Caco-2 (cell line): Measurements from ENCODE around the gene CC2D2A. TPM values are rescaled to one million over a fixed set of nuclear protein-coding genes. Genes with fewer than 3 reads are reported as not detected.

Source experiments
- BruUV-seq: library from RNA; stranded (reverse); fragments of 400-500 nt; replicated peaks from 2 replicates; lab custom pipeline; 2021; lab: Mats Ljungman, UMichigan
- CTCF ChIA-PET: fragments of 300-600 bp; sonication (Branson Sonifier 250); formaldehyde crosslinking; loops from one replicate; lab custom pipeline; 2022; ENCODE audit warnings: antibody characterized with exemption; lab: Charles Lee
- POLR2A ChIA-PET: fragments of 300-600 bp; sonication (Branson Sonifier 250); formaldehyde crosslinking; loops from one replicate; lab custom pipeline; 2022; ENCODE audit warnings: antibody characterized with exemption; lab: Charles Lee
- DNase-seq, 2 experiments: peaks; one replicate each; pipeline versions ENCODE4 v3.0.0 to v3.0.0-alpha.2; 2020 to 2022
- H3K27me3 ChIP-seq: replicated peaks from 2 replicates; pipeline ENCODE4 v1.6.0; 2011; ENCODE audit warnings: low read length; ENCODE audit not compliant: control insufficient read depth, insufficient read depth
- H3K36me3 ChIP-seq: 2 replicates; pipeline ENCODE4 v1.5.1; 2011; ENCODE audit warnings: low read length; ENCODE audit not compliant: control insufficient read depth, insufficient read depth
- H3K4me1 ChIP-seq: fragments of 250-450 bp; sonication (Bioruptor Pico); 2 replicates; pipeline ENCODE4 v1.5.1; 2020; ENCODE audit warnings: mild to moderate bottlenecking
- H3K4me3 ChIP-seq: 2 replicates; pipeline ENCODE4 v1.5.1; 2011; ENCODE audit warnings: low read depth, mild to moderate bottlenecking, control low read depth, low read length
- H3K9me3 ChIP-seq: fragments of 250-450 bp; sonication (Bioruptor Pico); 2 replicates; pipeline ENCODE4 v1.5.1; 2020; ENCODE audit warnings: mild to moderate bottlenecking, moderate library complexity
- H3K27ac Mint-ChIP-seq: one replicate; pipeline ENCODE4 v1.8.0; 2022; ENCODE audit warnings: mixed read lengths; ENCODE audit not compliant: unreplicated experiment
- H3K27me3 Mint-ChIP-seq: one replicate; pipeline ENCODE4 v1.8.0; 2022; ENCODE audit warnings: mixed read lengths; ENCODE audit not compliant: insufficient read depth, unreplicated experiment
- H3K36me3 Mint-ChIP-seq: one replicate; pipeline ENCODE4 v1.8.0; 2022; ENCODE audit warnings: mild to moderate bottlenecking, mixed read lengths; ENCODE audit not compliant: insufficient read depth, unreplicated experiment
- H3K4me1 Mint-ChIP-seq: one replicate; pipeline ENCODE4 v1.8.0; 2022; ENCODE audit warnings: low read depth, mixed read lengths; ENCODE audit not compliant: unreplicated experiment
- H3K4me3 Mint-ChIP-seq: one replicate; pipeline ENCODE4 v1.8.0; 2022; ENCODE audit warnings: mild to moderate bottlenecking, moderate library complexity, mixed read lengths; ENCODE audit not compliant: unreplicated experiment
- H3K9me3 Mint-ChIP-seq: one replicate; pipeline ENCODE4 v1.8.0; 2022; ENCODE audit warnings: mixed read lengths; ENCODE audit not compliant: unreplicated experiment
- CTCF ChIP-seq, 2 experiments: fragments of 200-600 bp in 1 of 2; IDR thresholded peaks; 1 replicate in 1 of 2; 2 replicates in 1 of 2; pipeline versions ENCODE4 v1.5.1 to v1.8.0; 2011 to 2022; ENCODE audit warnings: antibody characterized with exemption in 1 of 2, control low read depth in 1 of 2, inconsistent platforms in 1 of 2, low read depth in 1 of 2, low read length in 1 of 2, mild to moderate bottlenecking in 1 of 2, moderate library complexity in 1 of 2; ENCODE audit not compliant: insufficient read depth in 1 of 2, severe bottlenecking in 1 of 2, unreplicated experiment in 1 of 2
- intact Hi-C: fragments of 100-400 bp; cut with micrococcal nuclease; formaldehyde crosslinking; loops from one replicate; pipeline ENCODE4 v1.10.0; 2022; ENCODE audit not compliant: unreplicated experiment
- total RNA-seq: library from RNA; stranded (reverse); gene quantifications from 2 replicates; pipeline ENCODE4 v1.2.3, GENCODE V29; 2022

Gene CC2D2A
- total RNA-seq, 1 experiment from 2014 or later, result 12.3 TPM

GRCh38 chr4:15601862-15602261 lies 132.2 kb downstream of the CC2D2A start:
- Histone ChIP-seq H3K4me3 (no peak overlapping the region), H3K4me1 (no peaks in the 10 kb centered on the region), H3K9me3 (no peaks in the 10 kb centered on the region), H3K27me3 (no peaks in the 10 kb centered on the region), H3K36me3 (no peaks in the 10 kb centered on the region)
- no peak for TF ChIP-seq CTCF (IDR thresholded peaks at IDR 0.05; ENCODE audit: insufficient read depth in 1 of 2, low read depth in 1 of 2, low read length in 1 of 2, severe bottlenecking in 1 of 2, unreplicated experiment in 1 of 2)
- no TSS peak for BruUV-seq
- H3K4me1 Mint-ChIP-seq, result no peaks in the 10 kb centered on the region
- H3K4me3 Mint-ChIP-seq, result no peak overlapping the region
- DNase-seq, result no peak
- H3K36me3 Mint-ChIP-seq, result peaks cover 6% of the 10 kb centered on the region
- H3K27me3 Mint-ChIP-seq, result no peaks in the 10 kb centered on the region
- H3K27ac Mint-ChIP-seq, result no peak overlapping the region
- ChIA-PET CTCF (no interaction called here), POLR2A (no interaction called here)
- no peaks in the 10 kb centered on the region for H3K9me3 Mint-ChIP-seq
- intact Hi-C loops, result no loop called here

GRCh38 chr4:15605537-15605936 lies 135.9 kb downstream of the CC2D2A start:
- no TSS peak for BruUV-seq
- H3K9me3 Mint-ChIP-seq, result no peaks in the 10 kb centered on the region
- POLR2A ChIA-PET, result no interaction called here
- H3K4me3 Mint-ChIP-seq, result no peak overlapping the region
- no peak overlapping the region for H3K27ac Mint-ChIP-seq
- intact Hi-C loops, result no loop called here
- no peaks in the 10 kb centered on the region for H3K4me1 ChIP-seq
- H3K36me3 ChIP-seq, result no peaks in the 10 kb centered on the region
- H3K4me1 Mint-ChIP-seq, result no peaks in the 10 kb centered on the region
- no peak for DNase-seq
- no peaks in the 10 kb centered on the region for H3K27me3 Mint-ChIP-seq
- H3K36me3 Mint-ChIP-seq, result peaks cover 4% of the 10 kb centered on the region
- no peak for TF ChIP-seq CTCF (IDR thresholded peaks at IDR 0.05; ENCODE audit: insufficient read depth in 1 of 2, low read depth in 1 of 2, low read length in 1 of 2, severe bottlenecking in 1 of 2, unreplicated experiment in 1 of 2)
- H3K9me3 ChIP-seq, result no peaks in the 10 kb centered on the region
- CTCF ChIA-PET, result no interaction called here
- no peaks in the 10 kb centered on the region for H3K27me3 ChIP-seq
- H3K4me3 ChIP-seq, result no peak overlapping the region

GRCh38 chr4:15610855-15611254 lies 141.2 kb downstream of the CC2D2A start:
- no peaks in the 10 kb centered on the region for H3K9me3 ChIP-seq
- H3K9me3 Mint-ChIP-seq, result no peaks in the 10 kb centered on the region
- no peak overlapping the region for H3K4me3 ChIP-seq
- H3K27ac Mint-ChIP-seq, result no peak overlapping the region
- peaks cover 7% of the 10 kb centered on the region for H3K36me3 Mint-ChIP-seq
- H3K27me3 Mint-ChIP-seq, result no peaks in the 10 kb centered on the region
- BruUV-seq, result no TSS peak
- H3K4me1 ChIP-seq, result no peaks in the 10 kb centered on the region
- no peak for DNase-seq
- no peaks in the 10 kb centered on the region for H3K36me3 ChIP-seq
- intact Hi-C loops, result no loop called here
- no peaks in the 10 kb centered on the region for H3K27me3 ChIP-seq
- no peak overlapping the region for H3K4me3 Mint-ChIP-seq
- H3K4me1 Mint-ChIP-seq, result no peaks in the 10 kb centered on the region
- POLR2A ChIA-PET, result no interaction called here
- TF ChIP-seq CTCF (IDR thresholded peaks at IDR 0.05; ENCODE audit: insufficient read depth in 1 of 2, low read depth in 1 of 2, low read length in 1 of 2, severe bottlenecking in 1 of 2, unreplicated experiment in 1 of 2), result no peak
- CTCF ChIA-PET, result no interaction called here
